Sciatic nerve (tissue), 2 donors: Measurements from ENCODE around the gene OXSM. TPM values are rescaled to one million over a fixed set of nuclear protein-coding genes. Genes with fewer than 3 reads are reported as not detected.

ENCODE experiments used
- ATAC-seq: fragments of 200-7000 bp; cut with Tn5 transposase; one replicate; pipeline ENCODE4 v1.9.1; 2020; ENCODE audit warnings: mild to moderate bottlenecking, moderate library complexity
- DNase-seq: peaks from one replicate; pipeline ENCODE4 v3.0.0-alpha.2; 2020; ENCODE audit warnings: low spot score
- intact Hi-C: fragments of 100-400 bp; cut with DNase I; formaldehyde crosslinking; loops from one replicate; pipeline ENCODE4 v1.14.2; 2022
- total RNA-seq: library from RNA; stranded (reverse); fragmentation: NEBNext Ultra II Directional; extraction: Animal tissue kit (Norgen Biotek cat#: 25700); gene quantifications from one replicate; pipeline ENCODE4 v1.2.1, GENCODE V29; 2021
- donor health status: DM: no; HTN: no; CAD: no.
- donor health status: DM: no; HTN: no; CAD: no.

Gene OXSM
- total RNA-seq, 1 donor from 2014 or later, result 6.8 TPM

GRCh38 chr3:25789209-25789595 lies 688 bp upstream of the OXSM start:
- intact Hi-C loops, result no loop called here
- ATAC-seq (no peak), DNase-seq (no peak)

- no peak for ATAC-seq
- DNase-seq, result no peak
- intact Hi-C loops, result no loop called here
Observed at GRCh38 chr3:25801786-25802185, 11.9 kb downstream of the OXSM start.

DNA sequence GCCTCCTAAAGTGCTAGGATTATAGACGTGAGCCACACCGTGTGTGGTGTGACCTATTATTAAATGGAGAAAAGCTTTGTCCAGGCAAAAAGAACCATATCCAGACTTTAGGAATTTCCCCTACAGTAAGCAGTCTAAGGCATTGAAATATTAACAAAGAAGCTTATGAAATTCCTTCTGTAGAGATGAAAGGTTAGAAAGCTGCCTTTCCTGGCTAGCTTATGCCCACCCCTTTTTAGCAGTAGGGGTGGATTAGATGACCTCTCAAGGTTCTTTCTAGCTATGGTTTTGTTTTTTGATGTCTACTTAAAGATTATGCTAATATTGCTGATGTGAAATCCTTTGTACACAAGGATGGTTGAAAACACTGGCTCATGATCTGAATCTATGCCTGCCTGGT lies 13.9 kb downstream of the OXSM start:
- no peak for ATAC-seq
- intact Hi-C loops, result loop anchor here (1.0 kb wide), 1 partner anchor 26 kb away; no protein-coding TSS in a partner anchor

GRCh38 chr3:25804676-25805075 lies 14.8 kb downstream of the OXSM start:
- intact Hi-C loops, result loop anchor here (1.0 kb wide), 1 partner anchor 26 kb away; no protein-coding TSS in a partner anchor
- no peak for ATAC-seq
- no peak for DNase-seq

More for the DNA sequence above, 13.9 kb downstream of the OXSM start:
- no peak for DNase-seq

DNA sequence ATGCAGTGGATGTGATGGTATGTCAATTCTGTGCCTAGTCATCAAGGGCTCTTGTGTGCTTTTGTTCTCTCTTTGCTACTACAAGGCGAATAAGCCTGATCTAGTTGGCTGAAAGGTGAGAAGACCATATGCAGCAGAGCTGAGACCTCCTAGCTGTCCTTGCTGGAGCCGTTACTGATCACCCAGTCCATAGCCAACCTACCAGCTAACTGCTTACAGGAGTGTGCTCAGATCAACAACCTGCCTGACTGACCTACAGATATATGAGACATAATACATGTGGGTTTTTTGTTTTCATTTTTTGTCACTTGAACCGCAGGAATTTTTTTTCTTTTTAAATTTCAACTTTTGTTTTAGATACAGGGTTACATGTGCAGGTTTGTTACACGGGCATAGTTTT lies 22.8 kb downstream of the OXSM start:
- DNase-seq (no peak), ATAC-seq (no peak)
- intact Hi-C loops, result no loop called here

- intact Hi-C loops, result no loop called here
- no peak for ATAC-seq
- DNase-seq, result no peak
Observed at GRCh38 chr3:25817107-25817506, 27.2 kb downstream of the OXSM start.

GRCh38 chr3:25817638-25818037 lies 27.7 kb downstream of the OXSM start:
- DNase-seq, result no peak
- ATAC-seq, result no peak
- intact Hi-C loops, result no loop called here

DNA sequence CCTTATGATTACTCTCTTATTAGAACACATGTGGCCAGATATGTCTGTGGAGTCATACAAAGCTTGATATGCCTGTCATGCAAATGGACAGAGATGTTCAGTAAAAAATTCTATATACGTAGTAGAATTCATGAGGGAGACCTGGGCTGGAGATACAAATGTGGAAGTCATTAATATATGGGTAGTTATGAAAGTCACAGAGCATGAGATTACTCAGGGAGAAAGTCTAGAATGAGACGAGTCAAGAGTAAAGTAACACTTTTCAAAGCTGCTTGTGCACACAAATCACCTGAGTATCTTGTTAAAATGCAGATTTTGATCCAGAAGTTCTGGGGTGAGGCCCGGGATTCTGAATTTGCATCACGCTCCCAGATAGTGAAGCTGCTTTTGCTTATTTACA lies 28.4 kb downstream of the OXSM start:
- intact Hi-C loops, result no loop called here
- no peak for DNase-seq
- ATAC-seq, result no peak

DNA sequence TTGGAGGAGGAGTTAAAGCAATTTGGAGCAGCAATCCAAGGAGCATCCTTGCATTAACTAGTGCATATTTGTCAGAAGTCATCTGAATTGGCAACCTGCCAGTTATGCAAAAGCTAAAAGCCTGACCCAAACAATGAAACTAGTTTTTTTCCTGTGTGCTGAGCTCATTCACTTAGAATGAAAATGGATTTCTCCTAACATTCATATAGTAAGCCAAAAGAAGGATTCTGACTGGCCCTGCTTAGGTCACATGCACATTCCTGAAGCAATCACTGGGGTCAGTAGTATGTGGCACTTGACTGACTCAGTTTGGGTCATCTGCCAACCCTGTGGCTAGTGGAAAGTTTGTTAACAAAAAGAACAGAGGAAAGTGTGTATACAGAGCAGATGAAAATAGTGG lies 30.5 kb downstream of the OXSM start:
- intact Hi-C loops, result no loop called here
- ATAC-seq (peak; percentile 68), DNase-seq (no peak)

- no peak for ATAC-seq
- no peak for DNase-seq
- intact Hi-C loops, result no loop called here
Observed at GRCh38 chr3:25820816-25821486, 31.1 kb downstream of the OXSM start.

DNA sequence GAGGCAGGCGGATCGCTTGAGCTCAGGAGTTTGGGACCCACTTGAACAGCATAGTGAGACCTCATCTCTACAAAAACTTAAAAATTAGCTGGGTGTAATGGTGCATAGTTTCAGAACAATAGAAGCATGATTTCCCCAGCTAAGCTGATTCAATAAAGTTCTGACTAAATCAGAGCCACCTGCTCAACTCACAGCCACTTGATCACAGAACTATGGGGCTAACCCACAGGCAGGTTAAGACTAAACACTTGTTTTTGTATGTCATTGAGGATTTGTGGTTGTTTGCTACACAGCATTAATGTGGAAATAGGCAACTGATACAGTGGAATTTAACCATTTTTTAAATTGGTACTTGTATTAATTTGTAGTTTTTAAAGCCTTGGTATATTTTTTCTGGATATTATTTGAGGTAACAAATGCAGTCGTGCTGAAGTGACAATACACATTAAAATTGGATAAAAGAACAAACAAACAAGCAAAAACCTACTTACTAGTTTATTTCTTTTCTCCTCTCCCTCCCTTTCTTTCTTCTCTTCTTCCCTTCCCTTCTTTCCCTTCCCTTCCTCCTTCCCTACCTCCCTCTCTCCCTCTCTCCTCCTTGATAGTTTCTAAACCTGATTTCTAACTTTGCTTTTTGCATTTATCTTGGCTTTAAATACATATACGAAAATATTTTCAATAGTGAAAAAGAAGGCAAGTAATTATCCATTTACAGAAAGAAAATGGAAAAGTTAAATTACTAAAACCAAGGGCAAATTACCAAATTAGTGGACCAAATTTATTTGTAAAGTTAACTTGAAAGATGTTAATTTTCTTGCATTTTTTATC lies 32.1 kb downstream of the OXSM start:
- intact Hi-C loops, result no loop called here
- DNase-seq (no peak), ATAC-seq (no peak)

DNA sequence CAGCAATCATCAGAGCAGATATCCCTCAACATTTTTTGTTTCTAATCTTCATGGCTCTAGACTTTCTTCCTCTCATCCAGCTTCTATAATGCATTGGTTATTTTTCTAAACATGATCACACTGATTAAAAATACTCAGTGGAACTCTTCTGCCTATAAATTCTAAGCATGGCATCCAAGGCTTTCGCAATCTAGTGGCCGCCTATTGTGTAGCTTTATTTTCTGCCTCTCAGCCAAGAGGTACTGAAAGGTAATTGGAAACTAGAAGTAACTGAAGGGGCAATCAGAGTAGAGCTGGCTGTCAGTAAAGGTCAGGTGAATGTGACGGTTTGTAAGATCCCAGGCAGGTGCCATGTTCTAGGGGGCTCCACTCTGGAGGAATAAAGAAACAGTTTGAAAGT lies 33.4 kb downstream of the OXSM start:
- intact Hi-C loops, result no loop called here
- no peak for DNase-seq
- ATAC-seq, result no peak

DNA sequence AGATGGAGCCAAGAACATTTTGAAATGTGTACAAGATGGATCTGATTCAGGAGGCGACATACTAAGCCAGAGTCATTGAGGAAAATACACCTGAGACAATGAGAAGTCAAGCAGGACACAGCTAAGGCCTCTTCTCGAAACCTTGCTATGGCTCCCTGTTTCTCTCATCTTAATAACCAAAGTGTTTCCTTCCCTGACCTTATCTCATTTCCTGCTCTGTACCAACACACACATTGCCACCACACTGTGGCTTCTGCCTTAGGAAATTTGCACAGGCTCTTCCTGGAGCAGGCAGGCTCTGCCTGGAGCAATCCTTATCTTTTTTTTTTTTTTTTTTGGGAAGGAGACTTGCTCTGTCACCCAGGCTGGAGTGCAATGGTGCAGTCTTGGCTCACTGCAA lies 36.6 kb downstream of the OXSM start:
- intact Hi-C loops, result no loop called here
- DNase-seq (no peak), ATAC-seq (no peak)

GRCh38 chr3:25830373-25831280 lies 40.7 kb downstream of the OXSM start:
- intact Hi-C loops, result loop anchor here (1.0 kb wide), 1 partner anchor 26 kb away; no protein-coding TSS in a partner anchor
- DNase-seq (no peak), ATAC-seq (no peak)

DNA sequence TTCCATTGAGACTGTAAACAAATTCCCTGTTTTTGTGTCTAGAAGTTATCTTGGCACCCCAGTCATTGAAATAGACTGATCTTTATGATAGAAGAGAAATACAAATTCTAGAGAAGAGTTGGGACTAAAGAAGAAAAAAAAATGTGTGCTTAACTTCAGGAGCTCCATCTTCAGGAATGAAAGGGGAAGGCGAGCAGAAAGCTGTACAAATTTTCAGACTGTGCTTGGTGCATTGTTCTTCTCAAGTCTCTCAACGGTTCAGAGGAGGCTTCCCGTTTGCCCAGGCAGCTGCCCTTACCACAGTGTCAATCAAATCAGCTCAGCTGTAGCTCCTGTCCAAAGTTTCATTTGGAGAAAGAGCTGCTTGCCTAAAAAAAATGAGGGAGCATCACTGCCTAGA lies 41.7 kb downstream of the OXSM start:
- no peak for ATAC-seq
- DNase-seq, result no peak
- intact Hi-C loops, result no loop called here

DNA sequence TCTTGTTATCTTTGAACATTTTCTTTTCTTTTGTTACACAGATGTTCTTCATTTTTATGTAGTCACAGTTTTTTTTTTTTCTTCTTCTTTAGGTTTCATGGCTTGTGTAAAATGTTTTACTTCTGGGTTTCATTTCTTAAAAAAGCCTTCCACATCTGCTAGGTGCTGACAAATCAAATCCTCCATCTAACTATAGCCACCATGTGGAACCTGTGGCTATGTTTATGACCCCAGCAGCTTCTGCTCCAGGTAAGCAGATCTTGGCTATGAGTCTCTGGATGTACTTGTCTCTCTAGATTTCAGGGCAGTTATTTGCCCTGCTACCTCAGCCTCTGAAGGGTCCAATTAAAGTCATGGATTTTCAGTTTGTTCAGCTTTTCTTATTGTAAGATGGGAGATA lies 44.5 kb downstream of the OXSM start:
- no peak for DNase-seq
- intact Hi-C loops, result no loop called here
- ATAC-seq, result no peak

DNA sequence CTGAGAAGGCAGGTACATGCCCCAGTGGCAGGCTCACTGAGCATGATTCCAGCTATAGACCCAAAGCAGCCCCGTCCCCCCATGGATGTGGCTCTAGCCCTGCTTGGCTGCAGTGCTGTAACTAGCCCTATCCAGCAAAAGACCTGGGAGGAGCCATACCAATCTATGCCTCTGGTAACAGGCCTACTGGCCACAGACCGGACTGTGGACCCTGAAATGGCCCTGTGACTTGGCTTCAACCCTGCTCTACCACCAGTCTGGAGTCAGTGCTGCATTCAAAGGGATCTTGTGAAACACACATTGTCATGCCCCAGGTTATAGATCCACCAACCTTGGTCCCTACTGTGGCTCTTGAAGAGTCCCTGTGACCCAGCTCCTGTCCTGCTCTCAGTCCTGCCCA lies 46.7 kb downstream of the OXSM start:
- ATAC-seq (no peak), DNase-seq (no peak)
- intact Hi-C loops, result no loop called here

DNA sequence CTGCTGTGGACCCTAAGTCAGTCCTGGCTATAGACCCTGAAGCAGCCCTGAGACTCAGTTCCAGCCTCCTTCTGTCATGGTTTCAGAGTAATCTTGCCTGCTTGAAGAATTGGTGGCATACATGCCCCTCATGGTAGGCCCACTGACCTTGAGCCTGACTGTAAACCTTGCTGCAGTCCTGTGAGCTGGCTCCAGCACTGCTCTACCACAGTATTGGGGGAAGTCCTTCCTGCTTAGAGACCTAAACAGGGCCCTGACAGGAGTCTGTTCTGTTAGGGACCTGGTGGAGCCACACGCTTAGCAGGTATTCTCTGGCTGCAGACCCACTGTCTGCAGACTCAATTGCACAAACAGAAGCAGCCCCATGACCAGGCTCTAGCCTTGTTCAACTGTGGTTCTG lies 47.1 kb downstream of the OXSM start:
- ATAC-seq (no peak), DNase-seq (no peak)
- intact Hi-C loops, result no loop called here

GRCh38 chr3:25840099-25840498 lies 50.2 kb downstream of the OXSM start:
- intact Hi-C loops, result no loop called here
- DNase-seq (no peak), ATAC-seq (no peak)

DNA sequence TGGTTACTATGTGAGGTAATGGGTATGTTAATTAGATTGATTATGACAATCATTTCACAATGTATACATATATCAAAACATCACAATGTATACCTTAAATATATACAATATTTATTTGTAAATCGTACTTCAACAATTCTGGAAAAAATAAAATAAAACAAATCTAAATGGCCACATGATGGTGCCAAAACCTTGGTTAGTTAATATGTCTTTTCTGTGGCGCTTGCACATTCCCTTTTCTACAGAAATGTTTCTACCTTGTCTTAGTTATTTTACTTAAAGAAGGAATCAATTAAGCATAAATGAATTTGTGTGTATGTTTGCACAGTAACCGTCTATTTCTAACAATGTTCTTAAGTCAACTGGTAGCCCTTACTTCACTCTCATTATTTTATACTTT lies 53.4 kb downstream of the OXSM start:
- intact Hi-C loops, result no loop called here
- DNase-seq (no peak), ATAC-seq (no peak)
